ENCODE results near the gene HNRNPUL2. TPM values are rescaled to one million over a fixed set of nuclear protein-coding genes. Genes with fewer than 3 reads are reported as not detected.
"Not testable (repeated sequence)": the region's sequence is repeated elsewhere in the genome, so short reads cannot be mapped to it uniquely, and the experiment has no call there.

Gene HNRNPUL2
- polyA plus RNA-seq, 1 donor from 2014 or later: 2.8 TPM

- no peaks in the 10 kb centered on the region for H3K27me3 Mint-ChIP-seq
- peaks cover 15 to 21% (median 18%) of the 10 kb centered on the region in 3 donors for H3K4me1 Mint-ChIP-seq
- H3K36me3 Mint-ChIP-seq: peaks cover 7% of the 10 kb centered on the region
- H3K27ac Mint-ChIP-seq: peak overlapping the region in 1 of 3 donors; percentile 60
- H3K4me3 Mint-ChIP-seq: peak overlapping the region in 1 of 4 donors; percentile 68
- H3K9me3 Mint-ChIP-seq: no peaks in the 10 kb centered on the region
Observed at GRCh38 chr11:62715150-62716130, 11.8 kb downstream of the HNRNPUL2 start.

GRCh38 chr11:62713343-62713742 is 13.9 kb downstream of the HNRNPUL2 start:
- no peaks in the 10 kb centered on the region for H3K9me3 Mint-ChIP-seq
- no peaks in the 10 kb centered on the region for H3K27me3 Mint-ChIP-seq
- H3K36me3 Mint-ChIP-seq: peaks cover 5% of the 10 kb centered on the region
- H3K4me3 Mint-ChIP-seq: peak overlapping the region in 2 of 4 donors; percentile 78 to 80
- H3K27ac Mint-ChIP-seq: peak overlapping the region in 2 of 3 donors; percentile 46 to 91
- H3K4me1 Mint-ChIP-seq: peaks cover 17 to 34% (median 27%) of the 10 kb centered on the region in 3 donors

GRCh38 chr11:62712861-62713260 is 14.4 kb downstream of the HNRNPUL2 start:
- Mint-ChIP-seq H3K36me3 (peaks cover 2% of the 10 kb centered on the region), H3K27me3 (no peaks in the 10 kb centered on the region), H3K9me3 (no peaks in the 10 kb centered on the region), H3K4me3 (peak overlapping the region in 2 of 4 donors; percentile 78 to 80), H3K4me1 (peaks cover 19 to 36% (median 31%) of the 10 kb centered on the region in 3 donors), H3K27ac (peak overlapping the region; percentile 84 to 91 (median 89))

- Mint-ChIP-seq H3K4me3 (peak overlapping the region in 2 of 4 donors; percentile 78 to 80), H3K9me3 (no peaks in the 10 kb centered on the region), H3K36me3 (peaks cover 2% of the 10 kb centered on the region), H3K4me1 (peaks cover 22 to 37% (median 34%) of the 10 kb centered on the region in 3 donors), H3K27me3 (no peaks in the 10 kb centered on the region), H3K27ac (peak overlapping the region; percentile 84 to 91 (median 89))
Observed at GRCh38 chr11:62712276-62712812, 14.9 kb downstream of the HNRNPUL2 start.

GRCh38 chr11:62710001-62710345 is 17.3 kb downstream of the HNRNPUL2 start:
- Mint-ChIP-seq H3K27ac (peak overlapping the region; percentile 96 to 97 (median 96)), H3K4me1 (peaks cover 35 to 48% (median 45%) of the 10 kb centered on the region in 3 donors), H3K27me3 (no peaks in the 10 kb centered on the region), H3K9me3 (no peaks in the 10 kb centered on the region), H3K4me3 (peak overlapping the region; percentile 90 to 99 (median 94)), H3K36me3 (peaks cover 2% of the 10 kb centered on the region)

- peak overlapping the region; percentile 96 to 97 (median 96) for H3K27ac Mint-ChIP-seq
Observed at GRCh38 chr11:62709247-62710000, 17.8 kb downstream of the HNRNPUL2 start.

GRCh38 chr11:62708793-62709192 is 18.5 kb downstream of the HNRNPUL2 start:
- H3K9me3 Mint-ChIP-seq: no peaks in the 10 kb centered on the region
- no peaks in the 10 kb centered on the region for H3K36me3 Mint-ChIP-seq
- H3K4me1 Mint-ChIP-seq: peaks cover 31 to 47% (median 45%) of the 10 kb centered on the region in 3 donors
- H3K27ac Mint-ChIP-seq: peak overlapping the region; percentile 96 to 97 (median 96)
- peak overlapping the region; percentile 90 to 99 (median 94) for H3K4me3 Mint-ChIP-seq
- no peaks in the 10 kb centered on the region for H3K27me3 Mint-ChIP-seq

More at GRCh38 chr11:62709247-62710000, 17.8 kb downstream of the HNRNPUL2 start:
- H3K27me3 Mint-ChIP-seq: no peaks in the 10 kb centered on the region
- no peaks in the 10 kb centered on the region for H3K36me3 Mint-ChIP-seq
- H3K4me3 Mint-ChIP-seq: peak overlapping the region; percentile 90 to 99 (median 94)
- no peaks in the 10 kb centered on the region for H3K9me3 Mint-ChIP-seq
- peaks cover 35 to 48% (median 45%) of the 10 kb centered on the region in 3 donors for H3K4me1 Mint-ChIP-seq

- Mint-ChIP-seq H3K36me3 (no peaks in the 10 kb centered on the region), H3K4me3 (peak overlapping the region; percentile 90 to 99 (median 94)), H3K9me3 (no peaks in the 10 kb centered on the region), H3K27me3 (no peaks in the 10 kb centered on the region), H3K4me1 (peaks cover 31 to 44% (median 43%) of the 10 kb centered on the region in 3 donors), H3K27ac (peak overlapping the region; percentile 96 to 97 (median 96))
Observed at GRCh38 chr11:62708392-62708791, 18.9 kb downstream of the HNRNPUL2 start.

GRCh38 chr11:62707277-62707861 is 19.9 kb downstream of the HNRNPUL2 start, which contains the start of the genes BSCL2 and GNG3:
TSS of gene BSCL2 (minus strand) at chr11:62707424. CDS start at chr11:62707195, 229 bp downstream.
TSS of gene GNG3 (plus strand) at chr11:62707676. CDS start at chr11:62708296, 620 bp downstream.
- H3K4me1 Mint-ChIP-seq: peaks cover 28 to 37% (median 32%) of the 10 kb centered on the region in 3 donors
- peak within 1 kb of the TSS; percentile 90 to 99 (median 94) for H3K4me3 Mint-ChIP-seq

GRCh38 chr11:62706850-62707247 is 20.4 kb downstream of the HNRNPUL2 start:
- Mint-ChIP-seq H3K9me3 (no peaks in the 10 kb centered on the region), H3K4me1 (peaks cover 28 to 34% (median 29%) of the 10 kb centered on the region in 3 donors), H3K36me3 (peaks cover 3% of the 10 kb centered on the region), H3K4me3 (peak overlapping the region; percentile 90 to 99 (median 94)), H3K27ac (peak overlapping the region in 2 of 3 donors; percentile 96), H3K27me3 (no peaks in the 10 kb centered on the region)

More at GRCh38 chr11:62707277-62707861, 19.9 kb downstream of the HNRNPUL2 start, which contains the start of the genes BSCL2 and GNG3:
- H3K27me3 Mint-ChIP-seq: no peaks in the 10 kb centered on the region
- no peaks in the 10 kb centered on the region for H3K9me3 Mint-ChIP-seq
- peak within 1 kb of the TSS; percentile 96 to 97 (median 96) for H3K27ac Mint-ChIP-seq
- peaks cover 3% of the 10 kb centered on the region for H3K36me3 Mint-ChIP-seq

GRCh38 chr11:62705880-62706849 is 21.1 kb downstream of the HNRNPUL2 start:
- Mint-ChIP-seq H3K27ac (peak overlapping the region; percentile 94 to 96 (median 96)), H3K9me3 (no peaks in the 10 kb centered on the region), H3K36me3 (peaks cover 3% of the 10 kb centered on the region), H3K4me3 (peak overlapping the region; percentile 90 to 99 (median 96)), H3K4me1 (peaks cover 28 to 34% (median 29%) of the 10 kb centered on the region in 3 donors), H3K27me3 (no peaks in the 10 kb centered on the region)

GRCh38 chr11:62705413-62705812 is 21.8 kb downstream of the HNRNPUL2 start:
- peaks cover 28 to 34% (median 29%) of the 10 kb centered on the region in 3 donors for H3K4me1 Mint-ChIP-seq
- peaks cover 3% of the 10 kb centered on the region for H3K36me3 Mint-ChIP-seq
- H3K9me3 Mint-ChIP-seq: no peaks in the 10 kb centered on the region
- H3K27ac Mint-ChIP-seq: peak overlapping the region; percentile 94 to 96 (median 96)
- peak overlapping the region; percentile 90 to 99 (median 96) for H3K4me3 Mint-ChIP-seq
- H3K27me3 Mint-ChIP-seq: no peaks in the 10 kb centered on the region

- peaks cover 16 to 26% (median 26%) of the 10 kb centered on the region in 3 donors for H3K4me1 Mint-ChIP-seq
- H3K9me3 Mint-ChIP-seq, H3K27me3 Mint-ChIP-seq, H3K36me3 Mint-ChIP-seq: not testable (repeated sequence)
- peak overlapping the region in 1 of 3 donors; percentile 39 for H3K27ac Mint-ChIP-seq
- peak overlapping the region in 1 of 4 donors; percentile 26 for H3K4me3 Mint-ChIP-seq
Observed at GRCh38 chr11:62703921-62704320, 23.3 kb downstream of the HNRNPUL2 start.
